A673 (cell line): ENCODE data around the gene TBC1D2B.

Experiments used
- CTCF ChIP-seq: fragments of 300-800, 200-600 bp; sonication (generic); conservative IDR thresholded peaks from 2 replicates; pipeline ENCODE4 v1.5.1; 2017; ENCODE audit warnings: low read depth, mild to moderate bottlenecking, antibody characterized with exemption, low read length, moderate library complexity, mixed read lengths
- EZH2 ChIP-seq: fragments of 200-600 bp; sonication (generic); IDR thresholded peaks from 2 replicates; pipeline ENCODE4 v1.6.1; 2017; ENCODE audit warnings: borderline replicate concordance, low read depth, mild to moderate bottlenecking, mixed read lengths, antibody characterized with exemption, low read length; ENCODE audit not compliant: poor library complexity, severe bottlenecking

GRCh38 chr15:78082106-78082742, 4.7 kb upstream of the TBC1D2B start:
- TF ChIP-seq CTCF (no peak), EZH2 (no peak)
